Fibroblast of lung (primary cell): ENCODE data around the gene CMYA5. TPM values are rescaled to one million over a fixed set of nuclear protein-coding genes. Genes with fewer than 3 reads are reported as not detected.

Experiments used
- DNase-seq, 2 donors: peaks; one replicate each; pipeline versions ENCODE4 v3.0.0 to v3.0.0-alpha.2; 2010; ENCODE audit warnings: low read depth in 2 of 2
- H2AFZ ChIP-seq: 2 replicates; pipeline ENCODE4 v1.5.1; 2012; ENCODE audit warnings: low read length, control low read depth, inconsistent platforms
- H3K27ac ChIP-seq: 2 replicates; pipeline ENCODE4 v1.5.1; 2011; ENCODE audit warnings: low read length, control low read depth; ENCODE audit not compliant: insufficient read depth
- H3K27me3 ChIP-seq: 2 replicates; pipeline ENCODE4 v1.5.1; 2011; ENCODE audit warnings: mild to moderate bottlenecking, low read length; ENCODE audit not compliant: control insufficient read depth, insufficient read depth
- H3K36me3 ChIP-seq: 2 replicates; pipeline ENCODE4 v1.5.1; 2011; ENCODE audit warnings: low read length; ENCODE audit not compliant: control insufficient read depth, insufficient read depth
- H3K4me1 ChIP-seq: 2 replicates; pipeline ENCODE4 v1.5.1; 2011; ENCODE audit warnings: low read length; ENCODE audit not compliant: control insufficient read depth, insufficient read depth; ENCODE audit errors: extremely low read depth
- H3K4me2 ChIP-seq: 2 replicates; pipeline ENCODE4 v1.5.1; 2011; ENCODE audit warnings: low read length, control low read depth; ENCODE audit not compliant: insufficient read depth; ENCODE audit errors: extremely low read depth
- H3K4me3 ChIP-seq, 4 experiments: fragments of 200-600 bp in 1 of 4; sonication (generic) in 1 of 4; replicated peaks in 1 of 4; 2 replicates each; pipeline ENCODE4 v1.5.1; 2011 to 2016; ENCODE audit warnings: low read length in 4 of 4, low read depth in 3 of 4, mild to moderate bottlenecking in 3 of 4, control low read depth in 2 of 4, inconsistent platforms in 1 of 4, mixed read lengths in 1 of 4; ENCODE audit not compliant: insufficient read depth in 1 of 4; ENCODE audit errors: control extremely low read depth in 1 of 4
- H3K79me2 ChIP-seq: 2 replicates; pipeline ENCODE4 v1.5.1; 2012; ENCODE audit warnings: mild to moderate bottlenecking, low read length, inconsistent platforms; ENCODE audit not compliant: control insufficient read depth, insufficient read depth
- H3K9ac ChIP-seq: 2 replicates; pipeline ENCODE4 v1.5.1; 2011; ENCODE audit warnings: mild to moderate bottlenecking, low read length, control low read depth; ENCODE audit not compliant: insufficient read depth
- H3K9me3 ChIP-seq: 2 replicates; pipeline ENCODE4 v1.5.1; 2012; ENCODE audit warnings: low read depth, low read length; ENCODE audit not compliant: control insufficient read depth, insufficient read depth
- H4K20me1 ChIP-seq: 2 replicates; pipeline ENCODE4 v1.5.1; 2011; ENCODE audit warnings: low read length; ENCODE audit not compliant: control insufficient read depth, insufficient read depth; ENCODE audit errors: extremely low read depth
- CTCF ChIP-seq, 2 donors: IDR thresholded peaks in 1 of 2; conservative IDR thresholded peaks in 1 of 2; 1 replicate in 1 of 2; 2 replicates in 1 of 2; pipeline ENCODE4 v1.5.1; 2011 to 2012; ENCODE audit warnings: low read length in 2 of 2, control low read depth in 1 of 2, inconsistent platforms in 1 of 2, low read depth in 1 of 2, mild to moderate bottlenecking in 1 of 2
- EZH2 ChIP-seq: IDR thresholded peaks from 2 replicates; pipeline ENCODE4 v1.5.1; 2012; ENCODE audit warnings: low read length, control low read depth, mild to moderate bottlenecking; ENCODE audit errors: missing control alignments
- polyA plus RNA-seq, 2 donors: library from polyadenylated mRNA; depleted of rRNA in 1 of 2; stranded (reverse) in 1 of 2; unstranded in 1 of 2; fragments of >200 nt; gene quantifications; 2 replicates each; pipeline ENCODE4 v1.2.1, GENCODE V29; 2011 to 2012; ENCODE audit warnings: missing spikeins in 1 of 2
- total RNA-seq: library from RNA; depleted of rRNA; stranded (reverse); fragments of >200 nt; gene quantifications from 2 replicates; pipeline ENCODE4 v1.2.1, GENCODE V29; 2014

CMYA5 gene
- total and polyA plus RNA-seq, 2 donors (not counting 1 experiment from before 2014, with no cell fraction given), result 2.0 to 7.8 TPM

DNA sequence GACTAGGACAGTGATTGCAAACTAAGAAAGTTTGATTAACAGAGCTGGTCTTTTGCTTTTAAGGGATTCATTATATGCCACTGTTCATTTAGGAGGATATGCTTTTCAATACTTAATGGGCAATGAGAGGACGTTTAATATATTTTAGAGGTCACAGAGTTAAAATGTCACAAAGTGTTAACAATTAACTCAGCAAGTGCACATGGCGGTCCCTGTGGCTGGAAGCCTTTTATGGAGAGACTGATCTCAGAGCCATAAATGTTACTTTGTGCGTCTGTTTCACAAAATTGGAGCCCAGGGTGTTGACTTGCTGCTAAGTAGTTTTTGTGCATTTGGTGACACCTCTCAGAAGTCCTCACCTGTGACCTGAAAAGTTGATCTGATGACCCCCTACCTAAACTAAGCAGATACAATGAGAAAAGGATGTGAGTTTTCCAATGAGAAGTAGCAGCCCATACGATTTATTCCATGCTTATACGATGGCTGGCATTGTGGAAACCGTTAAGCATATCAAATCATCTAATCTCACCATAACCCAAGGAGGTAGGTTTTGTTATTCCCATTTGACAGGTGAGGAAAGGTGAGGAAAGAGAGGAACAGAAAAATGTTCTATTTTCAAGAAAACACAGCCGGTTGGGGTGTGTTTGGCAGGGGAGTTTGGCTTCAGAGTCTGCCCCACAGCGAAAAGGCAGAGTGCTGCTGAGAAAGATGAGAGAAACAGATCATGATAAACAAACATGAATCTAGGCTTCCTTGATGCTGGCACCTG lies 64.4 kb downstream of the CMYA5 start:
- Histone ChIP-seq H3K27ac (no peak overlapping the region), H3K4me3 (no peak overlapping the region), H3K4me2 (no peak overlapping the region), H3K9ac (no peak overlapping the region), H3K36me3 (no peaks in the 10 kb centered on the region), H4K20me1 (no peaks in the 10 kb centered on the region), H2AFZ (no peak overlapping the region), H3K27me3 (no peaks in the 10 kb centered on the region), H3K79me2 (no peaks in the 10 kb centered on the region), H3K9me3 (no peaks in the 10 kb centered on the region), H3K4me1 (no peaks in the 10 kb centered on the region)
- DNase-seq, result no peak
- TF ChIP-seq EZH2 (no peak), CTCF (conservative IDR thresholded peaks at IDR 0.05 in 1 of 2, IDR thresholded peaks at IDR 0.05 in 1 of 2; ENCODE audit: low read depth in 1 of 2, low read length in 2 of 2) (no peak)

GRCh38 chr5:79754865-79755555 lies 65.4 kb downstream of the CMYA5 start:
- Histone ChIP-seq H3K4me1 (no peaks in the 10 kb centered on the region), H2AFZ (no peak overlapping the region), H3K36me3 (no peaks in the 10 kb centered on the region), H3K4me3 (no peak overlapping the region), H3K27ac (no peak overlapping the region), H3K9ac (no peak overlapping the region), H3K27me3 (no peaks in the 10 kb centered on the region), H4K20me1 (no peaks in the 10 kb centered on the region), H3K4me2 (no peak overlapping the region), H3K9me3 (no peaks in the 10 kb centered on the region), H3K79me2 (no peaks in the 10 kb centered on the region)
- DNase-seq, result no peak
- no peak for TF ChIP-seq EZH2
- no peak for TF ChIP-seq CTCF (conservative IDR thresholded peaks at IDR 0.05 in 1 of 2, IDR thresholded peaks at IDR 0.05 in 1 of 2; ENCODE audit: low read depth in 1 of 2, low read length in 2 of 2)

GRCh38 chr5:79756076-79756475 lies 66.4 kb downstream of the CMYA5 start:
- no peak overlapping the region for H3K4me2 ChIP-seq
- H3K36me3 ChIP-seq, result no peaks in the 10 kb centered on the region
- no peaks in the 10 kb centered on the region for H3K9me3 ChIP-seq
- H3K27me3 ChIP-seq, result no peaks in the 10 kb centered on the region
- TF ChIP-seq CTCF (conservative IDR thresholded peaks at IDR 0.05 in 1 of 2, IDR thresholded peaks at IDR 0.05 in 1 of 2; ENCODE audit: low read depth in 1 of 2, low read length in 2 of 2) (no peak), EZH2 (no peak)
- H3K4me1 ChIP-seq, result no peaks in the 10 kb centered on the region
- no peak overlapping the region for H3K4me3 ChIP-seq
- H2AFZ ChIP-seq, result no peak overlapping the region
- no peaks in the 10 kb centered on the region for H3K79me2 ChIP-seq
- DNase-seq, result no peak
- H4K20me1 ChIP-seq, result no peaks in the 10 kb centered on the region
- H3K27ac ChIP-seq, result no peak overlapping the region
- no peak overlapping the region for H3K9ac ChIP-seq
